GM19328 (cell line): ENCODE measurements around the gene ZNF407.

Experiments used
- ATAC-seq: cut with Tn5 transposase; IDR thresholded peaks from one replicate; pipeline ENCODE4 v1.9.1; 2021; ENCODE audit warnings: mild to moderate bottlenecking, moderate library complexity; ENCODE audit not compliant: unreplicated experiment

Gene ZNF407

DNA sequence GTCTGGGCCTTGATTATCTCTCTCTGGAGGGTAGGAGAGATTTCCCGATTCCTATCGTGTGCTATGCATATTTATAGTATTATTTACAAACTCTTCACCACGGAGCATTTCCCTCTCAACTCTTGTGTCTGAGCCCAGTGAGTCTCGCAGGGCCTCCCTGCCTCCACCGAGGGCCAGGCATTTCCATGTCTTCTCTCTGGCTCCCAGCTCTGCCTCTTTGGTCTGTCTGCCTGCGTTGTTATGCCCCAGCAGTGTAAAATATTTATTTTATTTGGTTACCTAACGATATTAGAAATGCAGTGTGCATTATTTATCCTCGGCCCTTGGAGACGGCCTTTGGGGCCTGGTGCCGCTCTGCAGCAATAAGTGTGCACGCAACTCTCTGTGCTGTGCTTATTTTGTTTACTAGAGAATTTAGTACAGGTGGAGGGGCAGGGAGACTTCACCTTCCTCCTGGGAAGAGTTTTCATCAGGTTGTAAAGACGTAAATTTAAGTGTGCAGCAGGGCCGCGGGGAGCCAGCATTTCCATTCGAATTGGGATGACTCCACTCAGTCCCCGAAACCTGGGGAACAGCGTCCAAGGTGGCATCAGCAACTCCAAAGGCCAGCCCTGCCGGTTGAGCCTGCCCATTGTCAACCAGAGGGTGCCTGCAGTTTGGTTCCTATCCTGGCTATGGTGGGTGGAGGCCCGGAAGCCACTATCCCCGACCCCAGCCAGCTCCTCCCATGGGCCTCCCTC lies 511.1 kb downstream of the ZNF407 start:
- ATAC-seq = no peak

GRCh38 chr18:75109319-75109691 lies 511.6 kb downstream of the ZNF407 start:
- no peak for ATAC-seq

- no peak for ATAC-seq
These were observed 512.1 kb downstream of the ZNF407 start for GRCh38 chr18:75109819-75110218.

GRCh38 chr18:75110311-75110710 lies 512.6 kb downstream of the ZNF407 start:
- ATAC-seq = no peak

DNA sequence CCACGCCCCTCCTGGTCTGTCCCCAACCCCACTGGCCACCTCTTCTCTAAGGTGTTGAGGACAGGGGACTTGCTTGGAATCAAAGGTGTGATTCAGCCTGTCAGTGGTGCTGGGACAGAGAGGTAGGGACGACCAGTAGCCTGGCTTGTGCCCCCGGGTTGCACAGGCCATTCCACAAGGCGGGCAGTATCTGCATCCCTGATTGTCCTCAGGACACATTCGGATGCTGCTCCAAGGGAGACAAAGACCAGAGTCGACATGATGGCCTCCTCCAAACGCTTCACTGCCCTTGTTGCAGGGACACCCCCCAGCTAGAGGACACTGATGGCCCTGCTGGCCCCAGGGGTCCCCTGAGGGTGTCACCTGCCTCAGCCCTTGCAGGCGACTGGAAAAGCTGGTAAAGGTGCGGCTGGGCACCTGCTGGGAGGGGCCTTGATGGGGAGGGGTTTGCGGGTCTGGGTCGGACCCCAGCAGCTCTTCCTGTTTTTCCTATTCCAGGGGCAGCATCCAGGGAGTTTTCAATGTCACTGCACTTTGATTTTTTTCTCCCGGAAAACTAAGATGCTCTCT lies 513.3 kb downstream of the ZNF407 start:
- ATAC-seq = no peak

DNA sequence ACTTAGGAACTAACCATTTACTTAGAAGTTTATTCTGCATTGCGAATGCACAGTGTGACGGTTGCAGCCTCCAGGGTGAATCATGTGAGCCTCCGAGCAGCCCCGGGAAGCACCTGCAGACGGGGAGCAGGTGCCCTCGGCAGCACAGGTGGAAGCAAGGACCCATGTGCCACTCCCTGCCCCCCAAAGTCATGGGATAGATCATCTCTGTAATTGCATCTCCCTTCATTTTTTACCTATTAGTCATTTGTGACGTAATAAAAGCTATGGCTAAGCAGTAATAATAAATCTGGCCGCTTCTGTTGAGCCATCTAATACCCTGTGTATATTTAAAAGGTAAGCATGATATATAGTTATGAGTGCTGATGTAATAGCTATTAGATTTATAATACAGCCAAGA lies 514.1 kb downstream of the ZNF407 start:
- ATAC-seq = no peak

- ATAC-seq = no peak
These were observed 514.8 kb downstream of the ZNF407 start for GRCh38 chr18:75112186-75113096.

- no peak for ATAC-seq
These were observed 515.8 kb downstream of the ZNF407 start for GRCh38 chr18:75113455-75113854.

- ATAC-seq = no peak
These were observed 516.6 kb downstream of the ZNF407 start for GRCh38 chr18:75114231-75114764.
